ENCODE measurements around the gene KDM6A. TPM values are rescaled to one million over a fixed set of nuclear protein-coding genes. Genes with fewer than 3 reads are reported as not detected.

The KDM6A gene
- total RNA-seq, 1 experiment from 2014 or later = 24.0 TPM

- no peak for ATAC-seq
- DNase-seq (ENCODE audit: low read depth, low spot score) = no peak
- ChIA-PET CTCF (no interaction called here), POLR2A (no interaction called here)
- H3K27me3 ChIP-seq (ENCODE audit: control insufficient read depth, insufficient read depth, low read length) = no peaks in the 10 kb centered on the region
- no peaks in the 10 kb centered on the region for H3K9me3 ChIP-seq (ENCODE audit: control insufficient read depth, insufficient read depth, low read depth, low read length)
- intact Hi-C loops (cut with micrococcal nuclease; ENCODE audit: unreplicated experiment) = no loop called here
- no peaks in the 10 kb centered on the region for H3K36me3 ChIP-seq (ENCODE audit: control insufficient read depth, insufficient read depth, low read length)
- no peak overlapping the region for H3K4me3 ChIP-seq (ENCODE audit: low read depth in 2 of 2, low read length in 2 of 2)
- H3K4me1 ChIP-seq (ENCODE audit: control insufficient read depth, insufficient read depth, low read length) = peaks cover 14% of the 10 kb centered on the region
- BruUV-seq (replicated peaks) = no TSS peak
- in situ Hi-C loops (cut with HindIII; ENCODE audit: low pct_unique_long_range_greater_than_20kb, low sequenced_read_pairs) = no loop called here
- TF ChIP-seq POLR2AphosphoS5 (IDR thresholded peaks at IDR 0.05; ENCODE audit: low read depth, low read length) (no peak), REST (IDR thresholded peaks at IDR 0.05; ENCODE audit: insufficient read depth in 1 of 2, low read depth in 2 of 2, low read length in 1 of 2) (no peak), SIN3A (IDR thresholded peaks at IDR 0.05; ENCODE audit: borderline replicate concordance, insufficient read depth, low read depth, low read length) (no peak), CTCF (IDR thresholded peaks at IDR 0.05) (no peak), TCF7L2 (IDR thresholded peaks at IDR 0.05; ENCODE audit: low read depth, low read length) (no peak)
- no peak overlapping the region for H3K27ac ChIP-seq (ENCODE audit: low read length)
These were observed 98.7 kb downstream of the KDM6A start for GRCh38 chrX:44971674-44972073.

- Histone ChIP-seq H3K4me1 (ENCODE audit: control insufficient read depth, insufficient read depth, low read length) (peaks cover 14% of the 10 kb centered on the region), H3K9me3 (ENCODE audit: control insufficient read depth, insufficient read depth, low read depth, low read length) (no peaks in the 10 kb centered on the region), H3K27ac (ENCODE audit: low read length) (no peak overlapping the region), H3K36me3 (ENCODE audit: control insufficient read depth, insufficient read depth, low read length) (no peaks in the 10 kb centered on the region), H3K4me3 (ENCODE audit: low read depth in 2 of 2, low read length in 2 of 2) (no peak overlapping the region), H3K27me3 (ENCODE audit: control insufficient read depth, insufficient read depth, low read length) (no peaks in the 10 kb centered on the region)
- intact Hi-C loops (cut with micrococcal nuclease; ENCODE audit: unreplicated experiment) = no loop called here
- BruUV-seq (replicated peaks) = no TSS peak
- DNase-seq (ENCODE audit: low read depth, low spot score) = no peak
- ChIA-PET CTCF (no interaction called here), POLR2A (no interaction called here)
- TF ChIP-seq SIN3A (IDR thresholded peaks at IDR 0.05; ENCODE audit: borderline replicate concordance, insufficient read depth, low read depth, low read length) (no peak), TCF7L2 (IDR thresholded peaks at IDR 0.05; ENCODE audit: low read depth, low read length) (no peak), REST (IDR thresholded peaks at IDR 0.05; ENCODE audit: insufficient read depth in 1 of 2, low read depth in 2 of 2, low read length in 1 of 2) (no peak), POLR2AphosphoS5 (IDR thresholded peaks at IDR 0.05; ENCODE audit: low read depth, low read length) (no peak), CTCF (IDR thresholded peaks at IDR 0.05) (no peak)
- ATAC-seq = no peak
- in situ Hi-C loops (cut with HindIII; ENCODE audit: low pct_unique_long_range_greater_than_20kb, low sequenced_read_pairs) = no loop called here
These were observed 99.1 kb downstream of the KDM6A start for GRCh38 chrX:44972132-44972531.
